Glutamatergic neuron (in vitro differentiated cells): ENCODE data around the gene GUCA1C. TPM values are rescaled to one million over a fixed set of nuclear protein-coding genes. Genes with fewer than 3 reads are reported as not detected.

Source experiments
- DNase-seq: peaks from one replicate; pipeline ENCODE4 v3.0.0; 2022
- H3K27ac Mint-ChIP-seq: one replicate; pipeline ENCODE4 v1.8.0; 2020; ENCODE audit warnings: mild to moderate bottlenecking, mixed read lengths, inconsistent platforms; ENCODE audit not compliant: unreplicated experiment
- H3K27me3 Mint-ChIP-seq: one replicate; pipeline ENCODE4 v1.8.0; 2020; ENCODE audit warnings: mild to moderate bottlenecking, moderate library complexity, mixed read lengths, inconsistent platforms; ENCODE audit not compliant: unreplicated experiment
- H3K36me3 Mint-ChIP-seq: one replicate; pipeline ENCODE4 v1.8.0; 2020; ENCODE audit warnings: mild to moderate bottlenecking, mixed read lengths, inconsistent platforms; ENCODE audit not compliant: unreplicated experiment
- H3K4me1 Mint-ChIP-seq: one replicate; pipeline ENCODE4 v1.8.0; 2020; ENCODE audit warnings: mild to moderate bottlenecking, low read depth, mixed read lengths, inconsistent platforms; ENCODE audit not compliant: unreplicated experiment
- H3K4me3 Mint-ChIP-seq: one replicate; pipeline ENCODE4 v1.8.0; 2020; ENCODE audit warnings: mild to moderate bottlenecking, mixed read lengths, inconsistent platforms; ENCODE audit not compliant: unreplicated experiment
- H3K9me3 Mint-ChIP-seq: one replicate; pipeline ENCODE4 v1.8.0; 2020; ENCODE audit warnings: mild to moderate bottlenecking, moderate library complexity, mixed read lengths, inconsistent platforms; ENCODE audit not compliant: unreplicated experiment
- total RNA-seq: library from RNA; stranded (reverse); fragmentation: NEBNext Ultra II Directional; extraction: Animal tissue kit (Norgen Biotek cat#: 25700); gene quantifications from one replicate; pipeline ENCODE4 v1.2.1, GENCODE V29; 2021; ENCODE audit not compliant: unreplicated experiment
- TF ChIP-seq, protein P1 (sequence below): fragments of 200-600 bp; sonication (generic); IDR thresholded peaks from one replicate; pipeline ENCODE4 v1.5.0; 2021; ENCODE audit not compliant: partially characterized antibody, unreplicated experiment

GUCA1C gene
- total RNA-seq, 1 donor from 2014 or later = not detected

DNA sequence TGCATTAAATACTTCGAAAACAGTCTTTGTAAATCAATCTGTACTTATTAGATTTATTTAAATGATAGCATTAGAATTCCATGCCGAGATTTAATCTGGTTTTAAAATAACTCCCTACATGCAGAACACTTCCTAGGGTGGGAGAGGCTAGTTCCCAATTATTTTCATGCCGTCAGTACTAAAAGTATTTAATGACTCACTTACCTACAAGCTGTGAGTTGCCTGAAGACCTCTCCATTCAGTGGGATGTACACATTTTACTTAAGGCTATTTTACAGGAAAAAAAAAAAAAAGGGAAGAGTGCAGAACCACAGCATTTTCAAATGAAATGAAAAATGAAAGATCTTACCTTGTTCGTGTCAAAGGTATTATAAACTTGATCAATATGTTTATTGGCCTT lies 469 bp downstream of the GUCA1C start:
- Mint-ChIP-seq H3K4me3 (no peak overlapping the region), H3K36me3 (no peaks in the 10 kb centered on the region), H3K4me1 (no peaks in the 10 kb centered on the region), H3K27ac (no peak overlapping the region), H3K27me3 (no peaks in the 10 kb centered on the region), H3K9me3 (no peaks in the 10 kb centered on the region)
- DNase-seq = no peak
- TF ChIP-seq, protein P1, sequence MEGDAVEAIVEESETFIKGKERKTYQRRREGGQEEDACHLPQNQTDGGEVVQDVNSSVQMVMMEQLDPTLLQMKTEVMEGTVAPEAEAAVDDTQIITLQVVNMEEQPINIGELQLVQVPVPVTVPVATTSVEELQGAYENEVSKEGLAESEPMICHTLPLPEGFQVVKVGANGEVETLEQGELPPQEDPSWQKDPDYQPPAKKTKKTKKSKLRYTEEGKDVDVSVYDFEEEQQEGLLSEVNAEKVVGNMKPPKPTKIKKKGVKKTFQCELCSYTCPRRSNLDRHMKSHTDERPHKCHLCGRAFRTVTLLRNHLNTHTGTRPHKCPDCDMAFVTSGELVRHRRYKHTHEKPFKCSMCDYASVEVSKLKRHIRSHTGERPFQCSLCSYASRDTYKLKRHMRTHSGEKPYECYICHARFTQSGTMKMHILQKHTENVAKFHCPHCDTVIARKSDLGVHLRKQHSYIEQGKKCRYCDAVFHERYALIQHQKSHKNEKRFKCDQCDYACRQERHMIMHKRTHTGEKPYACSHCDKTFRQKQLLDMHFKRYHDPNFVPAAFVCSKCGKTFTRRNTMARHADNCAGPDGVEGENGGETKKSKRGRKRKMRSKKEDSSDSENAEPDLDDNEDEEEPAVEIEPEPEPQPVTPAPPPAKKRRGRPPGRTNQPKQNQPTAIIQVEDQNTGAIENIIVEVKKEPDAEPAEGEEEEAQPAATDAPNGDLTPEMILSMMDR = no peak

DNA sequence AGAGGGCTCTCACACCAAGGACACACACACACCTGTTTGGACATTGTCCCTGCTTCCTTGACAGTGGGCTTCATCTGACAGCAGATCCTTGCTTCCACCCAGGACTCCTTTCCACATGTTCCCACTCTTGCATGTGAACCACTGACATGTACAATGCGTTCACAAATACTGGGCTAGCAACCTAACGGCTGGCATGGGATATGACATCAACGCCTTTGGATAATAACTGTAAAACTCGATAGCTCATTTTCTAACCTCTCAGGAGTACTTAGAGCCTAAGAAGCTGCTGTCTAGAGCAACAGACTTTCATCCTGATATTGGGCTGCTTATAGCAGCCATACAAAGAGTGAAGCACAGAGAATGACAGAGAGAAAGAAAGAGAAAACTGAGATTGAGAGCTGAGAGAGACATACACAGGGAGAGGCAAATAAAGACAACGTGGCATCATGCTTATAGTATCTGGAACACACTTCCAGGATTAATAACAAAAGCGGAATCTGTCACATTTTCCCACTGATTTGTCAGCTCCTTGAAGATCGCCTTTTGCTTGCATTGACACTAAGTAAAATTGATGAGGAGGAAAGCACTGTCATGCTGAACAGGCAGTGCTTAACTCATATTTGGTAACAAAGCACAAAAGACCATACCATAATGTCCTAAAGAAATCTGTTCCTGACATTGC lies 1.7 kb downstream of the GUCA1C start:
- Mint-ChIP-seq H3K27ac (no peak overlapping the region), H3K36me3 (no peaks in the 10 kb centered on the region), H3K4me3 (no peak overlapping the region), H3K27me3 (no peaks in the 10 kb centered on the region), H3K4me1 (no peaks in the 10 kb centered on the region), H3K9me3 (no peaks in the 10 kb centered on the region)
- TF ChIP-seq, protein P1 = no peak
- DNase-seq = no peak

DNA sequence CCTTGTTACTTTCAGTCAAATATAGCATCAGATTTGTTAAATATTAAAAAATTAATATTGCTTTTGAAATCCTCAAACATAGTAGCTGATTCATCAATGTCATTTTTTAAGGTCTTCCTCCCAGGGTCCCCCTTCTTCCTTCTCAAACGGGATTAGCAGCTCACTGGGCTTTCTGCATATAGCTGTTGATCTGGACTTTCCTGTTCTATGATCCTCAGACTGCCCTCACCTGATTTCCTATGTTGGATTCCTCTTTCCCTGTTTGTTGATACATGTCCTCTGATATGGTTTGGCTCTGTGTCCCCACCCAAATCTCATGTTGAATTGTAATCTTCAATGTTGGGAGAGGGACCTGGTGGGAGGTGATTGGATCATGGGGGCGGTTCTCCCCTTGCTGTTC lies 5.8 kb downstream of the GUCA1C start:
- TF ChIP-seq, protein P1 = no peak
- Mint-ChIP-seq H3K4me3 (no peak overlapping the region), H3K27me3 (no peaks in the 10 kb centered on the region), H3K27ac (no peak overlapping the region), H3K9me3 (no peaks in the 10 kb centered on the region), H3K36me3 (no peaks in the 10 kb centered on the region), H3K4me1 (no peaks in the 10 kb centered on the region)
- no peak for DNase-seq

DNA sequence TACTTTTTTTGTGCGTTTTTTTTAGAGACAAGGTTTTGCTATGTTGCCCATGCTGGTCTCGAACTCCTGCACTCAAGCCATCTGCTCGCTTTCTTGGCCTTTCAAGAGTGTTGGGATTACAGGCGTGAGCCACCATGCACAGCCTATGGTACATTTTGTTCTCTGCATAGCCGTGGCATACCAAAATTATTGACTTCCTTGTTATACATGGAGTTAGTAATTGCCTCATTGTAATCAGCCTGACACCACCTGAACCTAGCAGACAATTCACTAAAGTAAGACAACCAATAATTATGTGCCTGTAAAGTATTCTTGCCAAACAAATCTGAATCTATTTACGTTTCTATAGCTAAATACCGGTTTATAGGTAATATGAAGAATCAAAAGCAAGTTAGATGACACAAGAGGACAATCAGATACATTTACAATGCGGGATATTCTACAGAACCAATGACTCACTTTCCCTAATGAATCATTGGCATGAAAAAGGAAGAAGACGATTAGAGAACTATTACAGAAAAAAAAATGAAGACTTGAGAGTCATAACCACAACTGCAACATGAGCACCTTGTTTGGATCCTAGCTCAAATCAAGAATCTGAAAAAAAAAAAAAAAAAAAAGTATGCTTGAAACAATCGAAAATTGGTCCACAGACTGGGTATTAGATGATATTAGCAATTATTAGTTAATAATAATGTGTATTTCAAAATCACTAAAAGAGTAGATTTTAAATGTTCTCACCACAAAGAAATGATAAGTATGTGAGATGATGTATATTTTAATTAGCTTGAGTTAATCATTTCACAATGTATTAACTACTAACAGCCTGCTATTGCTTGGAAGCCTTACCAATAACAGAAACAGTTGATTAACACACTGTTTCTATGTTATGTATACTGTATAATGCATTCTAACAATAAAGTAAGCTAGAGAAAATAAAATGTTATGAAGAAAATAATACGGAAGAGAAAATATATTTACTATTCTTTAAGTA lies 7.1 kb downstream of the GUCA1C start:
- TF ChIP-seq, protein P1 = no peak
- H3K36me3 Mint-ChIP-seq = no peaks in the 10 kb centered on the region
- no peak overlapping the region for H3K27ac Mint-ChIP-seq
- no peaks in the 10 kb centered on the region for H3K4me1 Mint-ChIP-seq
- DNase-seq = no peak
- H3K27me3 Mint-ChIP-seq = no peaks in the 10 kb centered on the region
- no peaks in the 10 kb centered on the region for H3K9me3 Mint-ChIP-seq
- H3K4me3 Mint-ChIP-seq = no peak overlapping the region
